ENCODE measurements around the gene TNS1. TPM values are rescaled to one million over a fixed set of nuclear protein-coding genes. Genes with fewer than 3 reads are reported as not detected.

Gene TNS1
- total RNA-seq, 1 donor from 2014 or later, result 0.13 TPM

DNA sequence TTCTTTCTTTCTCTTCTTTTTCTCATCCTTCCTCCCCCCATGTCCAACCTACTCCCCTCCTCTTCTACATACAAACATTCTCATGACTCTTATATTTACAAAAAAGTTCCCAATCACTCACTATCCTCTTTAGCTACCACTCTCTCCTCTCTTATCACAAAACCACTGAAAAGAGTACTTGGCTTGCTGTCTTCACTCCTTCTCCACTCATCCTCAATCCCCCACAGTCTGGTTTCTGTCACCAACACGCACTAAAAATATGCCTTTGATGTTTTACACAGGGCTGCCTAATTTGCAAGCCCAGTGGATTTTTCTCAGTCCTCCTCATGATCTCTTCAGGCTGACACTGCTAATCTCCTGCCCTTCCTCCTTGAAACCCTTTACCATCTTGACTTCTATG lies 159.5 kb downstream of the TNS1 start:
- TF ChIP-seq, protein P1, sequence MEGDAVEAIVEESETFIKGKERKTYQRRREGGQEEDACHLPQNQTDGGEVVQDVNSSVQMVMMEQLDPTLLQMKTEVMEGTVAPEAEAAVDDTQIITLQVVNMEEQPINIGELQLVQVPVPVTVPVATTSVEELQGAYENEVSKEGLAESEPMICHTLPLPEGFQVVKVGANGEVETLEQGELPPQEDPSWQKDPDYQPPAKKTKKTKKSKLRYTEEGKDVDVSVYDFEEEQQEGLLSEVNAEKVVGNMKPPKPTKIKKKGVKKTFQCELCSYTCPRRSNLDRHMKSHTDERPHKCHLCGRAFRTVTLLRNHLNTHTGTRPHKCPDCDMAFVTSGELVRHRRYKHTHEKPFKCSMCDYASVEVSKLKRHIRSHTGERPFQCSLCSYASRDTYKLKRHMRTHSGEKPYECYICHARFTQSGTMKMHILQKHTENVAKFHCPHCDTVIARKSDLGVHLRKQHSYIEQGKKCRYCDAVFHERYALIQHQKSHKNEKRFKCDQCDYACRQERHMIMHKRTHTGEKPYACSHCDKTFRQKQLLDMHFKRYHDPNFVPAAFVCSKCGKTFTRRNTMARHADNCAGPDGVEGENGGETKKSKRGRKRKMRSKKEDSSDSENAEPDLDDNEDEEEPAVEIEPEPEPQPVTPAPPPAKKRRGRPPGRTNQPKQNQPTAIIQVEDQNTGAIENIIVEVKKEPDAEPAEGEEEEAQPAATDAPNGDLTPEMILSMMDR (IDR thresholded peaks at IDR 0.05), result no peak
- H3K27me3 Mint-ChIP-seq, result peaks cover under 1% of the 10 kb centered on the region
- intact Hi-C loops (cut with micrococcal nuclease), result no loop called here
- DNase-seq (no peak), ATAC-seq (ENCODE audit: low read depth) (no peak)
- no peaks in the 10 kb centered on the region for H3K36me3 Mint-ChIP-seq (ENCODE audit: low read depth)
- no peaks in the 10 kb centered on the region for H3K9me3 Mint-ChIP-seq
- no peak overlapping the region for H3K4me3 Mint-ChIP-seq
- ChIA-PET CTCF (no interaction called here), POLR2A (no interaction called here)
- H3K27ac Mint-ChIP-seq, result no peak overlapping the region
- no peaks in the 10 kb centered on the region for H3K4me1 Mint-ChIP-seq

DNA sequence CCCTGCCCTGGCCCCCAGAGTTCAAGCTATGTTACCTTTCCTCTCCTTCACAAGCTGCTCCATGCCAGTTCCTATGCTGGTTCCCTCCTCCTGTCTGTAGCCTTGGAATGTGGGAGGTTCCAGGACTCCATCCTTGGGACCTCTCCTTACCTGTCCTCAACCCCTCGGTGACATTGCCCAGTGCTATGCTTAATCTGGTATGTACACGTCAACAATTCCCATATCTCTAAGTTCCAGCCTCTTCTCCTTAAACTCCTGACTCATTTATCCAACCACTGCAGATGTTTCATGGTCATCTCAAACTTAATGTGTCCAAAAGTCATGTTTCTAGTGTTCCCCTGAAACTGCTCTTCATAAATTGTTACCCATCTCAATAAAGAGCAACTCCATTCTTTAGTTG lies 160.8 kb downstream of the TNS1 start:
- Mint-ChIP-seq H3K36me3 (ENCODE audit: low read depth) (no peaks in the 10 kb centered on the region), H3K4me3 (no peak overlapping the region), H3K9me3 (no peaks in the 10 kb centered on the region), H3K4me1 (no peaks in the 10 kb centered on the region), H3K27me3 (peaks cover 5% of the 10 kb centered on the region), H3K27ac (no peak overlapping the region)
- CTCF ChIA-PET, result no interaction called here
- TF ChIP-seq, protein P1 (IDR thresholded peaks at IDR 0.05), result no peak
- ATAC-seq (ENCODE audit: low read depth) (no peak), DNase-seq (no peak)
- POLR2A ChIA-PET, result no interaction called here
- intact Hi-C loops (cut with micrococcal nuclease), result no loop called here

DNA sequence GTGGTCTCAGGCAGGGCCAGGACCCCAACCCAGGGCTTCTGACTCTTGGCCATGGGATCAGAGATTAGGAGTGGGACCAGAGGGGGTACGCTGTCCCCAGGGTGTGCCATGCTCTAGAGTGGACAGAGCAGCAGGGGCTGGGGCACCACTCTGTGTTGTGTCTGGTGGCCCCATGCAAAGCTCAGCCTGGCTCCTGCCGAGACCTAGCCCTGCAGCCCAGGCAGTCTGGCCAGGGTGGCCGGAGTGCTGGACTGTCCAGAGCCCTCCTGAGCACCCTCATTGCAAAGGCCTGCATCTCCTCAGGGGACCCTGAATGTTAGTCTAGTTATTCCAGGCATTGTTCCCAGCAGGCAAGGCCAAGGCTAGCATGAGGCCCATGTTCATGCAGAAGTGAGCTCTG lies 162.3 kb downstream of the TNS1 start:
- TF ChIP-seq, protein P1 (IDR thresholded peaks at IDR 0.05), result no peak
- no peaks in the 10 kb centered on the region for H3K4me1 Mint-ChIP-seq
- no peaks in the 10 kb centered on the region for H3K36me3 Mint-ChIP-seq (ENCODE audit: low read depth)
- ChIA-PET POLR2A (no interaction called here), CTCF (no interaction called here)
- intact Hi-C loops (cut with micrococcal nuclease), result no loop called here
- H3K4me3 Mint-ChIP-seq, result no peak overlapping the region
- peaks cover 8% of the 10 kb centered on the region for H3K27me3 Mint-ChIP-seq
- H3K27ac Mint-ChIP-seq, result no peak overlapping the region
- no peak for DNase-seq
- no peak for ATAC-seq (ENCODE audit: low read depth)
- H3K9me3 Mint-ChIP-seq, result no peaks in the 10 kb centered on the region

DNA sequence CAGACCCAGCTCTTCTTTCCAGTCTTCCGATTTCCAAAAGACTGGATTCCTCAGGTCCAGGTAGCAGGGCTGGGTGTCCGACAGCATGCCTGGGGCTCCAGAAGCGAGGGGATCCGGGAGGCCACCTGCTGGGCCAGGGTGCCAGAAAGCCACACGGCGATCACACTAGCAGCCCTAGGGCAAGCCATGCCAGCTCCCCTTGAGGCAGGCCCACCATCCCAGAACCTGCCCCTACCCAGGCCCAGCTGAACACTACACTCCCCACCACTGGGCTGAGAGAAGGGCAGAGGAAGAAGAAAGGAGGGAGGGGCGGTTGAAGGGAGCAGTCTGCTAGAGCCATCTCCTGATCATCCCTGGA lies 163.1 kb downstream of the TNS1 start:
- Mint-ChIP-seq H3K27ac (no peak overlapping the region), H3K27me3 (peaks cover 8% of the 10 kb centered on the region), H3K36me3 (ENCODE audit: low read depth) (no peaks in the 10 kb centered on the region), H3K4me1 (no peaks in the 10 kb centered on the region), H3K9me3 (no peaks in the 10 kb centered on the region), H3K4me3 (no peak overlapping the region)
- POLR2A ChIA-PET, result no interaction called here
- TF ChIP-seq, protein P1 (IDR thresholded peaks at IDR 0.05), result no peak
- CTCF ChIA-PET, result no interaction called here
- ATAC-seq (ENCODE audit: low read depth), result no peak
- intact Hi-C loops (cut with micrococcal nuclease), result no loop called here
- DNase-seq, result no peak

DNA sequence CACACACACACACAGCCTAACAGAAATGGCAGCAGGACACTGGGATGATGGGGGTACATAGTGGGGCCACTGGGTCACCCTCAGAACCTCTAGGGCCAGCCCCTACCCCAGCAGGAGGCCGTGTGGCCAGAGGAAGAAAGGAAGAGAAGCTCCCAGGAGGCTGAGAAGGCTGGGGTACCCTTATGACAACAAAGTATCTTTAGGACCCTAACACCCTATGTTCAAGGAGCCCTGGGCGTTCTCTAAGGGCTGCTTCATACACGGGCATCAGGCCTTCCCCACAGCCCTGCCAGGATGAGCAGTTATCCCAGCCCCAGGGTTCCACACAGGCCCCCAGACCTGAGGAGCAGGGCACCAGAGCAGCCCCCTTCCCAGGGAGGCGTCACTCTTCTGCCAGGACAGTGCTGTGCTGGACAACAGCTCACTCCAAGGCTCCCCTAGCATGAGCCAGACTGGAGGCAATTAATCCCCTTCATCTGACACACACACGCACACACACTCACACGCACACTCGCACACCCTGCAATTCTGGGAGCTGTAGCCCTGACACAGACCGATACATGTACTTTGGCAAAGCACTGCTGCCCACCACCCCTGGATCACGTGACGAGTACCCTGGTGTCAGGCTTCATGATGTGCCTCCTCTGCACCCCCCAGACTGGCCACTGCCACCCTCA lies 163.6 kb downstream of the TNS1 start:
- H3K36me3 Mint-ChIP-seq (ENCODE audit: low read depth), result no peaks in the 10 kb centered on the region
- peaks cover 8% of the 10 kb centered on the region for H3K27me3 Mint-ChIP-seq
- intact Hi-C loops (cut with micrococcal nuclease), result no loop called here
- H3K4me1 Mint-ChIP-seq, result no peaks in the 10 kb centered on the region
- POLR2A ChIA-PET, result interaction anchor here (0.6 kb wide), 1 partner anchor 477 kb away, joined by 3 read pairs; no protein-coding TSS in a partner anchor
- TF ChIP-seq, protein P1 (IDR thresholded peaks at IDR 0.05), result no peak
- CTCF ChIA-PET, result no interaction called here
- H3K4me3 Mint-ChIP-seq, result no peak overlapping the region
- H3K27ac Mint-ChIP-seq, result no peak overlapping the region
- H3K9me3 Mint-ChIP-seq, result no peaks in the 10 kb centered on the region
- ATAC-seq (ENCODE audit: low read depth) (no peak), DNase-seq (no peak)

All from activated B cell treated with CpG ODN at 0.5 μM for 24 hours (primary cell).